Tibial artery (tissue), 4 donors: ENCODE measurements around the gene BCO2.

ENCODE experiments used
- DNase-seq, 2 donors: peaks; one replicate each; pipeline ENCODE4 v3.0.0-alpha.2; 2019
- H3K27ac ChIP-seq, 2 donors: fragments of 200-600 bp; sonication (generic) in 1 of 2; 1 replicate in 1 of 2; 2 replicates in 1 of 2; pipeline ENCODE4 v1.5.1; 2018 to 2019; ENCODE audit warnings: mild to moderate bottlenecking in 1 of 2
- H3K27me3 ChIP-seq, 2 donors: fragments of 200-600 bp; sonication (generic) in 1 of 2; one replicate each; pipeline versions ENCODE4 v1.5.1 to v1.6.0; 2016 to 2019
- H3K36me3 ChIP-seq, 3 donors: fragments of 200-600 bp; sonication (generic) in 2 of 3; one replicate each; pipeline ENCODE4 v1.5.1; 2016 to 2019; ENCODE audit warnings: mild to moderate bottlenecking in 2 of 3
- H3K4me1 ChIP-seq, 4 donors: fragments of 200-600 bp; sonication (generic) in 2 of 4; 1 replicate in 3 of 4; 2 replicates in 1 of 4; pipeline ENCODE4 v1.5.1; 2016 to 2019
- H3K4me3 ChIP-seq, 2 donors: fragments of 200-600 bp; sonication (generic) in 1 of 2; 1 replicate in 1 of 2; 2 replicates in 1 of 2; pipeline ENCODE4 v1.5.1; 2018 to 2019; ENCODE audit warnings: mild to moderate bottlenecking in 2 of 2
- H3K9me3 ChIP-seq, 3 donors: fragments of 200-600 bp; sonication (generic) in 1 of 3; one replicate each; pipeline ENCODE4 v1.5.1; 2016 to 2019
- CTCF ChIP-seq, 2 experiments: fragments of 200-600 bp in 1 of 2; fragments of 450-650 bp in 1 of 2; IDR thresholded peaks; one replicate each; pipeline ENCODE4 v1.5.1; 2017 to 2019; ENCODE audit warnings: antibody characterized with exemption in 2 of 2, mild to moderate bottlenecking in 1 of 2, moderate library complexity in 1 of 2
- intact Hi-C: fragments of 100-400 bp; cut with DNase I; formaldehyde crosslinking; loops from one replicate; pipeline ENCODE4 v1.15.0; 2023; ENCODE audit warnings: low total_unique reads

The BCO2 gene

GRCh38 chr11:112219476-112220232 is 44.3 kb downstream of the BCO2 start:
- H3K4me3 ChIP-seq: no peak overlapping the region
- H3K9me3 ChIP-seq: no peaks in the 10 kb centered on the region
- no peaks in the 10 kb centered on the region for H3K27me3 ChIP-seq
- TF ChIP-seq CTCF (IDR thresholded peaks at IDR 0.05): peak; percentile 80 to 83
- no peaks in the 10 kb centered on the region for H3K36me3 ChIP-seq
- H3K27ac ChIP-seq: no peak overlapping the region
- DNase-seq: no peak
- intact Hi-C loops: loop anchor here (2.0 kb wide), 1 partner anchor 61 kb away; no protein-coding TSS in a partner anchor
- H3K4me1 ChIP-seq: peaks cover 0 to 4% (median 0%) of the 10 kb centered on the region in 4 donors

- TF ChIP-seq CTCF (IDR thresholded peaks at IDR 0.05): no peak
- intact Hi-C loops: loop anchor here (2.0 kb wide), 1 partner anchor 59 kb away; no protein-coding TSS in a partner anchor
- no peak overlapping the region for H3K27ac ChIP-seq
- DNase-seq: no peak
- H3K4me1 ChIP-seq: peaks cover 0 to 7% (median 2%) of the 10 kb centered on the region in 4 donors
- no peaks in the 10 kb centered on the region for H3K36me3 ChIP-seq
- no peak overlapping the region for H3K4me3 ChIP-seq
- H3K27me3 ChIP-seq: no peaks in the 10 kb centered on the region
- no peaks in the 10 kb centered on the region for H3K9me3 ChIP-seq
These were observed 46.0 kb downstream of the BCO2 start for GRCh38 chr11:112221274-112221835.

- Histone ChIP-seq H3K36me3 (no peaks in the 10 kb centered on the region), H3K4me3 (no peak overlapping the region), H3K9me3 (no peaks in the 10 kb centered on the region), H3K27me3 (no peaks in the 10 kb centered on the region), H3K27ac (no peak overlapping the region), H3K4me1 (peaks cover 0 to 10% (median 6%) of the 10 kb centered on the region in 4 donors)
- intact Hi-C loops: no loop called here
- no peak for DNase-seq
- no peak for TF ChIP-seq CTCF (IDR thresholded peaks at IDR 0.05)
These were observed 47.0 kb downstream of the BCO2 start for GRCh38 chr11:112222303-112222702.

- Histone ChIP-seq H3K4me1 (peaks cover 0 to 18% (median 12%) of the 10 kb centered on the region in 4 donors), H3K27me3 (no peaks in the 10 kb centered on the region), H3K27ac (no peak overlapping the region), H3K36me3 (no peaks in the 10 kb centered on the region), H3K4me3 (no peak overlapping the region), H3K9me3 (no peaks in the 10 kb centered on the region)
- intact Hi-C loops: no loop called here
- no peak for DNase-seq
- no peak for TF ChIP-seq CTCF (IDR thresholded peaks at IDR 0.05)
These were observed 47.8 kb downstream of the BCO2 start for GRCh38 chr11:112223121-112223520.

GRCh38 chr11:112223754-112224532 is 48.6 kb downstream of the BCO2 start:
- intact Hi-C loops: no loop called here
- TF ChIP-seq CTCF (IDR thresholded peaks at IDR 0.05): no peak
- Histone ChIP-seq H3K4me3 (no peak overlapping the region), H3K4me1 (peaks cover 0 to 18% (median 12%) of the 10 kb centered on the region in 4 donors), H3K9me3 (no peaks in the 10 kb centered on the region), H3K27me3 (no peaks in the 10 kb centered on the region), H3K27ac (no peak overlapping the region), H3K36me3 (peaks cover 0 to 3% (median 0%) of the 10 kb centered on the region in 3 donors)
- no peak for DNase-seq
